H1 (cell line): ENCODE data around the gene NECAP2. TPM values are rescaled to one million over a fixed set of nuclear protein-coding genes. Genes with fewer than 3 reads are reported as not detected.

Experiments used
- RBBP5 ChIP-seq: IDR thresholded peaks from 2 replicates; pipeline ENCODE4 v1.7.1; 2012; ENCODE audit warnings: low read depth, mild to moderate bottlenecking, inconsistent platforms, low read length, moderate library complexity, borderline replicate concordance
- polyA plus RNA-seq, 7 experiments: library from polyadenylated mRNA; depleted of rRNA in 3 of 7; stranded (reverse) in 5 of 7; unstranded in 2 of 7; fragments of >200 nt in 5 of 7; fragments of 200-250 nt in 2 of 7; gene quantifications; 1 replicate in 5 of 7; 2 replicates in 1 of 7; 4 replicates in 1 of 7; pipeline versions ENCODE4 v1.2.1 to v1.2.3, GENCODE V29; 2011 to 2013; ENCODE audit warnings: missing spikeins in 2 of 7, mixed read lengths in 2 of 7
- total RNA-seq: library from RNA; stranded (reverse); fragmentation: NEBNext Ultra II Directional; extraction: Animal tissue kit (Norgen Biotek cat#: 25700); gene quantifications from 2 replicates; pipeline ENCODE4 v1.2.1, GENCODE V29; 2021

NECAP2 gene
- total and polyA plus RNA-seq, 2 of the 8 experiments (the other 6 are each of a cell fraction or from before 2014, with no cell fraction given) = 24.4 to 29.7 TPM

GRCh38 chr1:16442941-16443340 lies 2.4 kb downstream of the NECAP2 start (continued):
- TF ChIP-seq RBBP5 = no peak
